HCT116 (cell line): ENCODE results near the gene PKP1. TPM values are rescaled to one million over a fixed set of nuclear protein-coding genes. Genes with fewer than 3 reads are reported as not detected.

ENCODE experiments used
- ATAC-seq: fragments of 200-7000 bp; cut with Tn5 transposase; 2 replicates; pipeline ENCODE4 v1.9.1; 2020; ENCODE audit warnings: mild to moderate bottlenecking, moderate library complexity
- BruUV-seq: library from RNA; stranded (reverse); fragments of 400-500 nt; replicated peaks from 2 replicates; lab custom pipeline; 2021; lab: Mats Ljungman, UMichigan
- CTCF ChIA-PET: fragments of 300-600 bp; sonication (Branson Sonifier 250); formaldehyde crosslinking; loops from one replicate; lab custom pipeline; 2021; ENCODE audit warnings: antibody characterized with exemption; lab: Charles Lee
- POLR2A ChIA-PET: fragments of 300-600, 350-600 bp; sonication (Branson Sonifier 250); formaldehyde crosslinking; loops from one replicate; lab custom pipeline; 2021; ENCODE audit warnings: antibody characterized with exemption; lab: Charles Lee
- RAD21 ChIA-PET, 2 experiments: fragments of 300-600 bp; sonication (Branson Sonifier 250); formaldehyde crosslinking; loops; one replicate each; lab custom pipeline; 2023; ENCODE audit warnings: low total read pairs in 2 of 2; ENCODE audit not compliant: uncharacterized antibody in 2 of 2, unreplicated experiment in 2 of 2, low non-redundant PET in 1 of 2; lab: Charles Lee
- DNase-seq: peaks from one replicate; pipeline ENCODE4 v3.0.0-alpha.2; 2010; ENCODE audit warnings: low read depth, low spot score
- H2AFZ ChIP-seq: fragments of 200-600 bp; shearing (Covaris generic), sonication (generic); 2 replicates; pipeline ENCODE4 v1.6.1; 2017; ENCODE audit warnings: low read depth, mixed run types, mixed read lengths, antibody characterized with exemption, low read length; ENCODE audit not compliant: poor library complexity, severe bottlenecking
- H3K27ac ChIP-seq: 2 replicates; pipeline ENCODE4 v1.5.1; 2012; ENCODE audit warnings: low read depth, low read length
- H3K27me3 ChIP-seq: fragments of 200-600 bp; sonication (generic); 2 replicates; pipeline ENCODE4 v1.6.1; 2016; ENCODE audit warnings: mixed run types, low read length, mixed read lengths; ENCODE audit not compliant: insufficient read depth
- H3K36me3 ChIP-seq, 2 experiments: fragments of 200-500 bp in 1 of 2; fragments of 200-600 bp in 1 of 2; sonication (Bioruptor generic) in 1 of 2; sonication (generic) in 1 of 2; 2 replicates each; pipeline versions ENCODE4 v1.5.1 to v1.6.1; 2014 to 2016; ENCODE audit warnings: low read length in 2 of 2, inconsistent platforms in 1 of 2, mixed read lengths in 1 of 2, mixed run types in 1 of 2; ENCODE audit not compliant: insufficient read depth in 2 of 2, control insufficient read depth in 1 of 2
- H3K4me1 ChIP-seq, 2 experiments: fragments of 200-600 bp in 1 of 2; sonication (generic) in 1 of 2; 2 replicates each; pipeline versions ENCODE4 v1.5.1 to v1.6.1; 2012 to 2017; ENCODE audit warnings: low read length in 2 of 2, inconsistent platforms in 1 of 2, mild to moderate bottlenecking in 1 of 2, mixed read lengths in 1 of 2, mixed run types in 1 of 2, moderate library complexity in 1 of 2; ENCODE audit not compliant: insufficient read depth in 2 of 2, control insufficient read depth in 1 of 2
- H3K4me2 ChIP-seq: fragments of 200-600 bp; sonication (generic); 2 replicates; pipeline ENCODE4 v1.6.1; 2017; ENCODE audit warnings: mixed run types, low read length, mixed read lengths
- H3K4me3 ChIP-seq, 2 experiments: fragments of 200-600 bp in 1 of 2; sonication (generic) in 1 of 2; replicated peaks in 1 of 2; 2 replicates each; pipeline ENCODE4 v1.5.1; 2011 to 2016; ENCODE audit warnings: low read length in 2 of 2, control low read depth in 1 of 2, low read depth in 1 of 2, mild to moderate bottlenecking in 1 of 2, mixed read lengths in 1 of 2, mixed run types in 1 of 2
- H3K79me2 ChIP-seq: fragments of 200-600 bp; sonication (generic); 2 replicates; pipeline ENCODE4 v1.6.1; 2017; ENCODE audit warnings: mild to moderate bottlenecking, mixed run types, low read length, moderate library complexity, mixed read lengths; ENCODE audit not compliant: insufficient read depth
- H3K9ac ChIP-seq: fragments of 200-600 bp; sonication (generic); 2 replicates; pipeline ENCODE4 v1.6.1; 2016; ENCODE audit warnings: low read length, mixed read lengths
- H3K9me2 ChIP-seq: fragments of 200-600 bp; sonication (generic), shearing (Covaris generic); 2 replicates; pipeline ENCODE4 v1.6.1; 2017; ENCODE audit warnings: mixed run types, mild to moderate bottlenecking, moderate library complexity; ENCODE audit not compliant: insufficient read depth
- H3K9me3 ChIP-seq, 2 experiments: fragments of 200-500 bp in 1 of 2; fragments of 200-600 bp in 1 of 2; sonication (Bioruptor generic) in 1 of 2; sonication (generic) in 1 of 2; 2 replicates each; pipeline ENCODE4 v1.6.1; 2014 to 2017; ENCODE audit warnings: low read length in 2 of 2, mixed read lengths in 2 of 2, inconsistent platforms in 1 of 2, low read depth in 1 of 2, mild to moderate bottlenecking in 1 of 2, mixed run types in 1 of 2, moderate library complexity in 1 of 2; ENCODE audit not compliant: control insufficient read depth in 1 of 2, insufficient read depth in 1 of 2
- H4K20me1 ChIP-seq: fragments of 200-600 bp; sonication (generic), shearing (Covaris generic); 2 replicates; pipeline ENCODE4 v1.6.1; 2017; ENCODE audit warnings: mixed run types, mild to moderate bottlenecking, moderate library complexity; ENCODE audit not compliant: insufficient read depth
- CBX3 ChIP-seq: IDR thresholded peaks from 2 replicates; pipeline ENCODE4 v1.6.1; 2012; ENCODE audit warnings: low read depth
- ELF1 ChIP-seq: IDR thresholded peaks from 2 replicates; pipeline ENCODE4 v1.6.1; 2012; ENCODE audit warnings: low read depth, borderline replicate concordance
- EZH2 ChIP-seq: fragments of 200-600 bp; sonication (generic); IDR thresholded peaks from 2 replicates; pipeline ENCODE4 v1.6.1; 2017; ENCODE audit warnings: antibody characterized with exemption, mixed run types
- EZH2phosphoT487 ChIP-seq: fragments of 200-600 bp; IDR thresholded peaks from 2 replicates; pipeline ENCODE4 v1.6.1; 2018; ENCODE audit warnings: antibody characterized with exemption, borderline replicate concordance
- FOSL1 ChIP-seq: IDR thresholded peaks from 2 replicates; pipeline ENCODE4 v1.6.1; 2012; ENCODE audit warnings: low read depth
- POLR2A ChIP-seq: IDR thresholded peaks from 2 replicates; pipeline ENCODE4 v1.7.0; 2011; ENCODE audit warnings: borderline replicate concordance; ENCODE audit not compliant: insufficient read depth, insufficient read length; ENCODE audit errors: extremely low read depth
- POLR2AphosphoS5 ChIP-seq: IDR thresholded peaks from 2 replicates; pipeline ENCODE4 v1.6.1; 2011; ENCODE audit warnings: mild to moderate bottlenecking, low read depth, low read length, moderate library complexity
- SRF ChIP-seq: IDR thresholded peaks from 2 replicates; pipeline ENCODE4 v1.6.1; 2012; ENCODE audit warnings: low read depth
- TCF7L2 ChIP-seq: IDR thresholded peaks from 2 replicates; pipeline ENCODE4 v1.7.0; 2011; ENCODE audit warnings: borderline replicate concordance, inconsistent platforms; ENCODE audit not compliant: insufficient read depth, insufficient read length; ENCODE audit errors: extremely low read depth
- YY1 ChIP-seq: IDR thresholded peaks from 2 replicates; pipeline ENCODE4 v1.6.1; 2011; ENCODE audit warnings: low read length, low read depth, moderate library complexity, mild to moderate bottlenecking; ENCODE audit not compliant: insufficient replicate concordance; ENCODE audit errors: extremely low read depth
- ZNF274 ChIP-seq: fragments of 200-500 bp; sonication (Bioruptor generic); IDR thresholded peaks from 2 replicates; pipeline ENCODE4 v1.6.1; 2014; ENCODE audit warnings: mild to moderate bottlenecking, low read depth, low read length, inconsistent platforms
- intact Hi-C: fragments of 100-400 bp; cut with micrococcal nuclease; formaldehyde crosslinking; loops from 2 replicates; pipeline ENCODE4 v1.10.0; 2022
- total RNA-seq: library from RNA; stranded (reverse); gene quantifications from one replicate; pipeline ENCODE4 v1.2.1, GENCODE V29; 2021; ENCODE audit not compliant: unreplicated experiment
- TF ChIP-seq, protein P1 (sequence below): IDR thresholded peaks from 2 replicates; pipeline ENCODE4 v1.6.1; 2012; ENCODE audit warnings: low read depth
- TF ChIP-seq, protein P2 (sequence below): IDR thresholded peaks from 2 replicates; pipeline ENCODE4 v1.6.1; 2012
- TF ChIP-seq, protein P3 (sequence below): IDR thresholded peaks from 2 replicates; pipeline ENCODE4 v1.6.1; 2012
- TF ChIP-seq, protein P4 (sequence below), 3 experiments: fragments of 200-600 bp in 1 of 3; sonication (generic) in 1 of 3; IDR thresholded peaks in 2 of 3; conservative IDR thresholded peaks in 1 of 3; 2 replicates each; pipeline ENCODE4 v1.5.1; 2012 to 2017; ENCODE audit warnings: low read depth in 2 of 3, low read length in 2 of 3, antibody characterized with exemption in 1 of 3, borderline replicate concordance in 1 of 3, control low read depth in 1 of 3, mild to moderate bottlenecking in 1 of 3, mixed read lengths in 1 of 3, mixed run types in 1 of 3, moderate library complexity in 1 of 3; ENCODE audit not compliant: insufficient read depth in 1 of 3

The PKP1 gene
- total RNA-seq, 1 experiment from 2014 or later, result 0.07 TPM

DNA sequence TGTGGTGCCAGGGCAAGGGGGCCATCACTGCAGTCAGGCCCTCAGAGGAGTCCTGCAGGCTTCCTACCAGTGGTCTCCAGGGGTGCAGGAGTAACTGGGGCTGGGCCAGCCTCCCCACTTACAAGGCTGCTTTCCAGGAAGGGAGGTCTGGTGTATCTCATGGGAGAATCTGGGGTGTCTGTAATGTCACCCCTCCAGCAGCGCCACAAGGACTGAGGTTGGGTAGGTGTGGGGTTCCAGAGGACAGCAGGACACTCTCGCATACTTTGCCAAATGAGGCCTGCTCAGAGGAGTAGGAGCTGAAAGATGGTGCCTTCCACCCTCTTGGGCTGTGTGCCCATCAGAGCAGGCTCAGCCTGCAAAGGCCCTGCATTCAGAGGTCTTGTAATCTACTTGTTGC lies 47.2 kb downstream of the PKP1 start (continued):
- TF ChIP-seq, protein P1, sequence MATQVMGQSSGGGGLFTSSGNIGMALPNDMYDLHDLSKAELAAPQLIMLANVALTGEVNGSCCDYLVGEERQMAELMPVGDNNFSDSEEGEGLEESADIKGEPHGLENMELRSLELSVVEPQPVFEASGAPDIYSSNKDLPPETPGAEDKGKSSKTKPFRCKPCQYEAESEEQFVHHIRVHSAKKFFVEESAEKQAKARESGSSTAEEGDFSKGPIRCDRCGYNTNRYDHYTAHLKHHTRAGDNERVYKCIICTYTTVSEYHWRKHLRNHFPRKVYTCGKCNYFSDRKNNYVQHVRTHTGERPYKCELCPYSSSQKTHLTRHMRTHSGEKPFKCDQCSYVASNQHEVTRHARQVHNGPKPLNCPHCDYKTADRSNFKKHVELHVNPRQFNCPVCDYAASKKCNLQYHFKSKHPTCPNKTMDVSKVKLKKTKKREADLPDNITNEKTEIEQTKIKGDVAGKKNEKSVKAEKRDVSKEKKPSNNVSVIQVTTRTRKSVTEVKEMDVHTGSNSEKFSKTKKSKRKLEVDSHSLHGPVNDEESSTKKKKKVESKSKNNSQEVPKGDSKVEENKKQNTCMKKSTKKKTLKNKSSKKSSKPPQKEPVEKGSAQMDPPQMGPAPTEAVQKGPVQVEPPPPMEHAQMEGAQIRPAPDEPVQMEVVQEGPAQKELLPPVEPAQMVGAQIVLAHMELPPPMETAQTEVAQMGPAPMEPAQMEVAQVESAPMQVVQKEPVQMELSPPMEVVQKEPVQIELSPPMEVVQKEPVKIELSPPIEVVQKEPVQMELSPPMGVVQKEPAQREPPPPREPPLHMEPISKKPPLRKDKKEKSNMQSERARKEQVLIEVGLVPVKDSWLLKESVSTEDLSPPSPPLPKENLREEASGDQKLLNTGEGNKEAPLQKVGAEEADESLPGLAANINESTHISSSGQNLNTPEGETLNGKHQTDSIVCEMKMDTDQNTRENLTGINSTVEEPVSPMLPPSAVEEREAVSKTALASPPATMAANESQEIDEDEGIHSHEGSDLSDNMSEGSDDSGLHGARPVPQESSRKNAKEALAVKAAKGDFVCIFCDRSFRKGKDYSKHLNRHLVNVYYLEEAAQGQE, result no peak
- TF ChIP-seq, protein P2, sequence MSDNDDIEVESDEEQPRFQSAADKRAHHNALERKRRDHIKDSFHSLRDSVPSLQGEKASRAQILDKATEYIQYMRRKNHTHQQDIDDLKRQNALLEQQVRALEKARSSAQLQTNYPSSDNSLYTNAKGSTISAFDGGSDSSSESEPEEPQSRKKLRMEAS, result no peak
- TF ChIP-seq POLR2A, result no peak
- TF ChIP-seq ELF1, result no peak
- no peak for TF ChIP-seq SRF
- TF ChIP-seq, all 23 proteins: peak for 0

DNA sequence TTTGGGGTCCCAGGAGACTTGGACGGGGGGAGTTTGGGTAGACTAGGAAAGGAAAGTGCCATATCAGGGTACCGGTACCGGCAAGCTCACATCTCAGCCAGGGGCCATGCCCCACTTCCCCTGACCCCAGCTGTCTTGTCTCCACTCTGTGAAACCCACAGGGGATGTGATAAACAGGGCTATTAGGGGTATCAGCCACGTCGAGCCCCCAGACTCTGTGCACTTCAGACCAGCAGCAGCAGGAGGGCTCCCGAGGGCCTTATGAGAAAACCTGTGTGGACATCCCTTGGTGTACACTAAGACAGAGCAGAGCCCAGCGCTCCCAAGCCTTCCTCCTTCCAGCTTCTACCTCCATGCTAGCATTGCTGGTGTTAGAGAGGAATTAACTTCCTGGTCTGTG lies 47.9 kb downstream of the PKP1 start:
- no peak overlapping the region for H3K4me2 ChIP-seq
- intact Hi-C loops, result no loop called here
- ChIA-PET CTCF (no interaction called here), POLR2A (no interaction called here), RAD21 (no interaction called here)
- H3K9me3 ChIP-seq, result no peaks in the 10 kb centered on the region
- no peaks in the 10 kb centered on the region for H3K9me2 ChIP-seq
- ATAC-seq, result no peak
- H2AFZ ChIP-seq, result no peak overlapping the region
- no peak overlapping the region for H3K4me3 ChIP-seq
- H3K27ac ChIP-seq, result no peak overlapping the region
- H3K79me2 ChIP-seq, result no peaks in the 10 kb centered on the region
- H4K20me1 ChIP-seq, result no peaks in the 10 kb centered on the region
- H3K27me3 ChIP-seq, result no peaks in the 10 kb centered on the region
- no peak overlapping the region for H3K9ac ChIP-seq
- H3K36me3 ChIP-seq, result no peaks in the 10 kb centered on the region
- BruUV-seq, result no TSS peak
- DNase-seq, result no peak
- no peaks in the 10 kb centered on the region for H3K4me1 ChIP-seq
- no peak for TF ChIP-seq CBX3
- no peak for TF ChIP-seq FOSL1
- TF ChIP-seq POLR2A, result no peak
- no peak for TF ChIP-seq EZH2phosphoT487
- no peak for TF ChIP-seq EZH2
- no peak for TF ChIP-seq POLR2AphosphoS5
- TF ChIP-seq, protein P3, sequence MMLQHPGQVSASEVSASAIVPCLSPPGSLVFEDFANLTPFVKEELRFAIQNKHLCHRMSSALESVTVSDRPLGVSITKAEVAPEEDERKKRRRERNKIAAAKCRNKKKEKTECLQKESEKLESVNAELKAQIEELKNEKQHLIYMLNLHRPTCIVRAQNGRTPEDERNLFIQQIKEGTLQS, result no peak
- no peak for TF ChIP-seq ZNF274
- TF ChIP-seq, protein P4, sequence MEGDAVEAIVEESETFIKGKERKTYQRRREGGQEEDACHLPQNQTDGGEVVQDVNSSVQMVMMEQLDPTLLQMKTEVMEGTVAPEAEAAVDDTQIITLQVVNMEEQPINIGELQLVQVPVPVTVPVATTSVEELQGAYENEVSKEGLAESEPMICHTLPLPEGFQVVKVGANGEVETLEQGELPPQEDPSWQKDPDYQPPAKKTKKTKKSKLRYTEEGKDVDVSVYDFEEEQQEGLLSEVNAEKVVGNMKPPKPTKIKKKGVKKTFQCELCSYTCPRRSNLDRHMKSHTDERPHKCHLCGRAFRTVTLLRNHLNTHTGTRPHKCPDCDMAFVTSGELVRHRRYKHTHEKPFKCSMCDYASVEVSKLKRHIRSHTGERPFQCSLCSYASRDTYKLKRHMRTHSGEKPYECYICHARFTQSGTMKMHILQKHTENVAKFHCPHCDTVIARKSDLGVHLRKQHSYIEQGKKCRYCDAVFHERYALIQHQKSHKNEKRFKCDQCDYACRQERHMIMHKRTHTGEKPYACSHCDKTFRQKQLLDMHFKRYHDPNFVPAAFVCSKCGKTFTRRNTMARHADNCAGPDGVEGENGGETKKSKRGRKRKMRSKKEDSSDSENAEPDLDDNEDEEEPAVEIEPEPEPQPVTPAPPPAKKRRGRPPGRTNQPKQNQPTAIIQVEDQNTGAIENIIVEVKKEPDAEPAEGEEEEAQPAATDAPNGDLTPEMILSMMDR (IDR thresholded peaks at IDR 0.05 in 2 of 3, conservative IDR thresholded peaks at IDR 0.05 in 1 of 3; ENCODE audit: borderline replicate concordance in 1 of 3, insufficient read depth in 1 of 3, low read depth in 2 of 3, low read length in 2 of 3), result no peak
- TF ChIP-seq TCF7L2, result no peak
- TF ChIP-seq, protein P1, result no peak
- TF ChIP-seq YY1, result no peak
